Left cardiac atrium (tissue), 4 donors: Measurements from ENCODE around the gene CDSN. TPM values are rescaled to one million over a fixed set of nuclear protein-coding genes. Genes with fewer than 3 reads are reported as not detected.
"Not testable (repeated sequence)": the region's sequence is repeated elsewhere in the genome, so short reads cannot be mapped to it uniquely, and the experiment has no call there.

Experiments used
- ATAC-seq, 2 donors: fragments of 200-7000 bp; cut with Tn5 transposase; one replicate each; pipeline ENCODE4 v1.9.1; 2020; ENCODE audit warnings: mild to moderate bottlenecking in 2 of 2, moderate library complexity in 2 of 2
- DNase-seq: peaks from one replicate; pipeline ENCODE4 v3.0.0-alpha.2; 2020
- intact Hi-C, 2 donors: fragments of 100-400 bp; cut with DNase I; formaldehyde crosslinking; loops; one replicate each; pipeline versions ENCODE4 v1.14.1 to v1.15.1; 2022 to 2023
- long read RNA-seq: library from polyadenylated mRNA; unstranded; transcript quantifications from one replicate; pipeline ENCODE4 v2.0.0, GENCODE V29; 2021
- total RNA-seq, 2 donors: library from RNA; stranded (reverse); fragmentation: NEBNext Ultra II Directional; extraction: Animal tissue kit (Norgen Biotek cat#: 25700); gene quantifications; one replicate each; pipeline ENCODE4 v1.2.1, GENCODE V29; 2021
- donor health status: DM: no; HTN: yes; CAD: no.
- donor health status: DM: no; HTN: yes; CAD: no; lungs with severe emphysema.
- donor health status: DM: yes; HTN: yes; CAD: no.
- donor health status: Dilated cardiomyopathy.

Gene CDSN
- under 1 TPM in 1 of 2 donors, not detected in 1; 0.10 TPM for total RNA-seq
- long read RNA-seq = 0 reads

- ATAC-seq = no peak
- intact Hi-C loops = no loop called here
- DNase-seq = no peak
Observed at GRCh38 chr6:31120151-31120915, at the start of gene CDSN. TSS of gene CDSN (minus strand) at chr6:31120446. CDS start at chr6:31120419, 27 bp downstream.

DNA sequence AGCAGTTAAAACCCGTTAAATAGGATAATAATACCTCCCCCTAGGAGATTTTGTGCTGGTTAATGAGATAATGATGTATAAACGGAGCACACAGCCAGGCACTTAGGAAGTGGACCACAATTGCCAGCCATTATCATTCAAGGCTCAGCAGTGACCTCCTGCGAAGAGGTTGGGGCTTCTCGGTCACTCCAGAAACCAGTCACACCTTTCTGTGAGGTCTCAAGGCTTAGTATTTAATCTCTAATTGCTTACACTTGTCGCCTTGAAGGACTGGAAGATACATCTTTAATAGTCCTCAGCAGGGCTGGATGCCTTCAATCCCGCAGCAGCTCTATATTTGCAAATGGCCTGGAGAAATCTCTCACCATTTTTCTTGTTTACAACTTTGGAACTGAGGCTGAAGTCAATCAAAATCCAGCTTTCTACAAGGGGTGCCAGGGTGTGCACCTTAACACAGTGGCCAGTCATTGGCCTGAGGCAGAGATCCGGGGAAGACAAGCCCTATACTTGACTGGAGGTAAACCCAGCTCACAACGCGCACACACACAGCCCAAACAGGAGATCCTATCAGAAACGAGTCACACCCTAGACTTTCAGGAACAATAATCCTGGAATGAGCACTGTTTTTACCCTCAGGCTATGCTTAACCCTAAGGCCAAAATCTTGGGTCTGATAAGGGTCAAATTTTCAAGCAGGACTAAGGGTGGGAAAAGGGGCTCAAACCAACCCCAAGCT is 49.0 kb upstream of the CDSN start:
- intact Hi-C loops = no loop called here
- ATAC-seq (no peak), DNase-seq (no peak)

GRCh38 chr6:31168606-31169005 is 48.4 kb upstream of the CDSN start:
- ATAC-seq (no peak), DNase-seq (no peak)
- intact Hi-C loops = no loop called here

DNA sequence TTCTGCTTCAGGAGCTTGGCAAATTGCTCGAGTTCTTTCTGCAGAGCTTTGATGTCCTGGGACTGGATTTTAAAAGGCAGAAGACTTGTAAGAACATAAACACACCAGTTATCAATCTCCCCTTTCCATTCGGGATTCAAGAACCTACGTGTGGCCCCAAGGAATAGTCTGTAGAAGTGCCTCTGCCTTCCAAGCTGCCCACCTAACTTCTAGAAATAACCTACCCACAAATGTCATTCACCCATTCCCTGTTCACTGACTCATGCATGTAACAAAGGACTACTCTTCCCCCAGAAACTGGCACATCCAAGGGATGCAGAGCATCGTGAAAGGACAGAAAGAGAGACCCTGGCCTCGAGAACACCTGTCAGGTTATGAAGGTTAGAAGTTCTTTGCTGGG is 45.7 kb upstream of the CDSN start:
- intact Hi-C loops = no loop called here
- DNase-seq = no peak
- ATAC-seq = no peak

DNA sequence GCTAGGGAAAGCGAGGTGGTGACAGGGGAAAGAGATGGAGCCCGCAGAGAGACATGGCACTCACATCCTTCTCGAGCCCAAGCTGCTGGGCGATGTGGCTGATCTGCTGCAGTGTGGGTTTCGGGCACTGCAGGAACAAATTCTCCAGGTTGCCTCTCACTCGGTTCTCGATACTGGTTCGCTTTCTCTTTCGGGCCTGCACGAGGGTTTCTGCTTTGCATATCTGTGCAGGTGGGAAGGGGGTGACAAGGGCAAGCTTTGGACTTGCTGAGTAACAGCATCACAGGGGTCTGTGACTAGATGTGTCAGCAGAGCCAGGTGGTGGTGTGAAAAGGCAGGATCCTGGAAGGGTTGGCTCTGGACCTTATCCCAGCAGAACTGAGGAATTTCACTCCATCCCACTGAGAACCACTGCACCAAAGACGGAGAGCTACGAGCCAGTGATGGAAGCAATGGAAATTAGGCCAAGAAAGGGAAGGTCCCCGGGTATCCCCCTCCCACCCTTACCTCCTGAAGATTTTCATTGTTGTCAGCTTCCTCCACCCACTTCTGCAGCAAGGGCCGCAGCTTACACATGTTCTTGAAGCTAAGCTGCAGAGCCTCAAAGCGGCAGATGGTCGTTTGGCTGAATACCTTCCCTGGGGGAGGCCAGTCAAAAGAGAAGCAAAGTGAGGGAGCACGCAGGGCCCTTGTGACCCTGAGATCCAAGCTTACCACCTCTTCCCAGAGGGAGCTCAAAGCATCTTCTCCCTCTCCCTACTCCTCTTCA is 45.0 kb upstream of the CDSN start:
- intact Hi-C loops, DNase-seq, ATAC-seq: not testable (repeated sequence)

DNA sequence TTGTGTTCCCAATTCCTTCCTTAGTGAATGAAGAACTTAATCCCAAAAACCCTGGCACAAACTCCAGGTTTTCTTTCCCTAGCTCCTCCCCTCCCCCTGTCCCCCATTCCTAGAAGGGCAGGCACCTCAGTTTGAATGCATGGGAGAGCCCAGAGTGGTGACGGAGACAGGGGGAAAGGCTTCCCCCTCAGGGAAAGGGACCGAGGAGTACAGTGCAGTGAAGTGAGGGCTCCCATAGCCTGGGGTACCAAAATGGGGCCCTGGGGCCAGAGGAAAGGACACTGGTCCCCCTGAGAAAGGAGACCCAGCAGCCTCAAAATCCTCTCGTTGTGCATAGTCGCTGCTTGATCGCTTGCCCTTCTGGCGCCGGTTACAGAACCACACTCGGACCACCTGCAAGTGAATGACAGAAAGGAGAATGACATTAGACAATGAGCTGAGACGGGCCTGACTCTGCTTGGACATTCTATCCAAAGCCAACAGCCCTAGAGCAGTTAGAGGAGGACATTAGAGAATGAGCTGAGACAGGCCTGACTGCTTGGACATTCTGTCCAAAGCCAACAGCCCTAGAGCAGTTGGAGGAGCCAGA is 44.3 kb upstream of the CDSN start:
- intact Hi-C loops, DNase-seq, ATAC-seq: not testable (repeated sequence)

- DNase-seq (no peak), ATAC-seq (no peak)
- intact Hi-C loops = no loop called here
Observed at GRCh38 chr6:31163922-31164321, 43.7 kb upstream of the CDSN start.

DNA sequence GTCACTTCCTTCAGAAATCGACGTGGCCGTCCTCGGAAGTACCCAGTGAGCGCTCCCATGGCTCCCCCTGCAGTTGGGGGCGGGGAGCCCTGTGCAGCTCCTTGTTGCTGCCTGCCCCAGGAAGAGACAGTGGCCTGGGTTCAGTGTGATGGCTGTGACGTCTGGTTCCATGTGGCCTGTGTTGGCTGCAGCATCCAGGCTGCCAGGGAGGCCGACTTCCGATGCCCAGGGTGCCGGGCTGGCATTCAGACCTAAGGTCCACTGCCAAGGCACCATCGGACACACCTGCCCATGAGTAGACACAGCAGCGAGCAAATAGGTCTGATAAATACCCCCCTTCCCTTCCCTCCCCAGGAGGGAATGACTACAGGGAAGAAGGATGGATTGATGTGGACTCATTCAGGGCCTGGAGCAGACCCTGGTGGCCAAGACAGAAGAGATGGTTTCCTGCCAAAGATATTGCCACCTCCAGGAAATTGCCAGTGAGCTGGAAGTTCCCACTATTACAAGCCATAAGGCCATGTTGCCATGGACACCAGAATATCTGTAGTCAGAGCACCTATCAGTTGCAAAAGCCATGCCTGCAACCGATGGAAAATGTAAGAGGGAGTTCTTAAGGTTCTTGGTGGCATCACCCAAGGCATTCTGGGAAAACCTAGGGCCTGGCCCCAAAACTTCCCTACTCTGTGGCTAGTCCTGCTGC is 42.4 kb upstream of the CDSN start:
- DNase-seq (no peak), ATAC-seq (no peak)
- intact Hi-C loops = no loop called here

DNA sequence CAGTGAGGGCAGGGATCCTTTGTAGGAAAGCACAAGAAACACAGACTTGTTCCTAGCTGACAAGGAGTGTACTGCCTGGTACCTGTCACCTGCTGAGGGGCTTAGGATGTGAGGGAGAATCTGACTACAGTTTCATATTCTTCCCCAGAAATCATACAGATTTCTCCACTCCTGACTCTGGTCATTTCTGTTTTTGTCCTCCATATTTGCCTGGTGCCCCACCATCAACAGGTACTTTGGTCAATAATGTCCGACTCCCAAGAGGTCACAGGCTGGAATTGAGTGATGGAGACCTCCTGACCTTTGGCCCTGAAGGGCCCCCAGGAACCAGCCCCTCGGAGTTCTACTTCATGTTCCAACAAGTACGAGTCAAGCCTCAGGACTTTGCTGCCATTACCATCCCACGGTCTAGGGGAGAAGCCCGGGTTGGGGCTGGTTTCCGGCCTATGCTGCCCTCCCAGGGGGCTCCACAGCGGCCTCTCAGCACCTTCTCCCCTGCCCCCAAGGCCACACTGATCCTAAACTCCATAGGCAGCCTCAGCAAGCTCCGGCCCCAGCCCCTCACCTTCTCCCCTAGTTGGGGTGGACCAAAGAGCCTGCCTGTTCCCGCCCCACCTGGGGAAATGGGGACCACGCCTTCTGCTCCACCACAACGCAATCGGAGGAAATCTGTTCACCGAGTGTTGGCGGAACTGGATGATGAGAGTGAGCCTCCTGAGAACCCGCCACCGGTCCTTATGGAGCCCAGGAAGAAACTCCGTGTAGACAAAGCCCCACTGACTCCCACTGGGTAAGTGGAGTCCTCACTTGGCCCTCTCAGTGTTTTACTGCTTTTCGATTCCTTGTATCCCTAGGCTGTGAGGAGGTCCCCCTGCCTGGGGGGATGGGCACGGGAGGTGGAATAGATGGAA is 41.2 kb upstream of the CDSN start:
- no peak for DNase-seq
- no peak for ATAC-seq
- intact Hi-C loops = no loop called here

- ATAC-seq (no peak), DNase-seq (no peak)
- intact Hi-C loops = no loop called here
Observed at GRCh38 chr6:31158863-31159855, 38.9 kb upstream of the CDSN start.

GRCh38 chr6:31158140-31158862 is 38.1 kb upstream of the CDSN start, which contains the start of gene TCF19:
TSS of gene TCF19 (plus strand) at chr6:31158589. CDS start at chr6:31159470, 881 bp downstream.
- DNase-seq (peak; percentile 99), ATAC-seq (peak; percentile 98)
- intact Hi-C loops = no loop called here

DNA sequence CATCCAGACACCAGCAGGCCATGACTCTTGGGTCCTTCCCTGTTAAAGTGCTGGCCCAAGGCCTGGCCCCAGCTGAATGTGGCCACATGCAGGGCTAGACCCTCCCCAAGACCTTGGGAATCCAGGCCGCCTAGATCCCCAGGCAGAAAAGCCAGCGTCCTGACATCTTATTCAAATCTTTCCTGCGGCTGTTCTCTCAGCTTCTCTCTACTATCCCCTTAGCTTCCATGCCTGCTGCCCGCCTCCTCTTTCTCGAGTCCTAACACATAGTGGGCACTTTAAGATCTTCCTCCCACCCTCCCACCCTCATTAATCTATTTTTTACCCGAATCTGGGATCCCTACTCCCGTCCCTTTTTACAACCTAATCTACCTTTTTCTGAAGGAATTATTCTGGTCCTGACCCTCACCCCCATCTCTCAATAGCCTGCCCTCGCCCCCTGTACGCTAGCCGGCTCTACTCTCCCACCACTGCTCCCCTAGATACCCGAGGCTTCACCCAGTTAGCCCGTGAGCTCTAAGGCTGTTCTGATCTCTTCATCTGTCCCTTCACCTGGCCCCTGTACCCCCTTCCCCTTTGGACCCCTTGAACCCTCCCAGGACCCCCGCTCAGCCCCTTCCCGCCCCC is 37.4 kb upstream of the CDSN start, which contains the start of gene CCHCR1:
TSS of gene CCHCR1 (minus strand) at position 290 of the 627 bp plus-strand sequence. CDS start at position 88, 202 bp downstream.
- DNase-seq = no peak
- peak; percentile 16 to 41 for ATAC-seq
- intact Hi-C loops = no loop called here

- DNase-seq (no peak), ATAC-seq (no peak)
- intact Hi-C loops = no loop called here
Observed at GRCh38 chr6:31156641-31157040, 36.4 kb upstream of the CDSN start.

GRCh38 chr6:31154436-31154835 is 34.2 kb upstream of the CDSN start:
- ATAC-seq = no peak
- no peak for DNase-seq

GRCh38 chr6:31152781-31153180 is 32.5 kb upstream of the CDSN start:
- ATAC-seq (no peak), DNase-seq (no peak)
- intact Hi-C loops = no loop called here

More at GRCh38 chr6:31154436-31154835, 34.2 kb upstream of the CDSN start:
- intact Hi-C loops = no loop called here
